Measurements from ENCODE around the gene ERBB2. TPM values are rescaled to one million over a fixed set of nuclear protein-coding genes. Genes with fewer than 3 reads are reported as not detected.

Gene ERBB2
- total and polyA plus RNA-seq, 2 of the 13 experiments (the other 11 are each of a cell fraction or from before 2014, with no cell fraction given): 57.7 to 64.1 TPM

GRCh38 chr17:39737760-39738567 is 38.1 kb downstream of the ERBB2 start, which contains the start of gene GRB7 (continued):
- TF ChIP-seq, protein P1, sequence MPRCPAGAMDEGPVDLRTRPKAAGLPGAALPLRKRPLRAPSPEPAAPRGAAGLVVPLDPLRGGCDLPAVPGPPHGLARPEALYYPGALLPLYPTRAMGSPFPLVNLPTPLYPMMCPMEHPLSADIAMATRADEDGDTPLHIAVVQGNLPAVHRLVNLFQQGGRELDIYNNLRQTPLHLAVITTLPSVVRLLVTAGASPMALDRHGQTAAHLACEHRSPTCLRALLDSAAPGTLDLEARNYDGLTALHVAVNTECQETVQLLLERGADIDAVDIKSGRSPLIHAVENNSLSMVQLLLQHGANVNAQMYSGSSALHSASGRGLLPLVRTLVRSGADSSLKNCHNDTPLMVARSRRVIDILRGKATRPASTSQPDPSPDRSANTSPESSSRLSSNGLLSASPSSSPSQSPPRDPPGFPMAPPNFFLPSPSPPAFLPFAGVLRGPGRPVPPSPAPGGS (CRISPR knock-in tag; IDR thresholded peaks at IDR 0.05): peak; percentile 84; the same call in 1 of the 2 replicates
- TF ChIP-seq, protein P2, sequence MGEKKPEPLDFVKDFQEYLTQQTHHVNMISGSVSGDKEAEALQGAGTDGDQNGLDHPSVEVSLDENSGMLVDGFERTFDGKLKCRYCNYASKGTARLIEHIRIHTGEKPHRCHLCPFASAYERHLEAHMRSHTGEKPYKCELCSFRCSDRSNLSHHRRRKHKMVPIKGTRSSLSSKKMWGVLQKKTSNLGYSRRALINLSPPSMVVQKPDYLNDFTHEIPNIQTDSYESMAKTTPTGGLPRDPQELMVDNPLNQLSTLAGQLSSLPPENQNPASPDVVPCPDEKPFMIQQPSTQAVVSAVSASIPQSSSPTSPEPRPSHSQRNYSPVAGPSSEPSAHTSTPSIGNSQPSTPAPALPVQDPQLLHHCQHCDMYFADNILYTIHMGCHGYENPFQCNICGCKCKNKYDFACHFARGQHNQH (CRISPR knock-in tag; IDR thresholded peaks at IDR 0.05): peak; percentile 55; the same call in 1 of the 2 replicates
- TF ChIP-seq ZNF816 (CRISPR knock-in tag; IDR thresholded peaks at IDR 0.05; ENCODE audit: borderline replicate concordance): peak; percentile 38; the same call in 1 of the 2 replicates
- no peak for TF ChIP-seq ZZZ3 (CRISPR knock-in tag; IDR thresholded peaks at IDR 0.05; ENCODE audit: borderline replicate concordance)
- no peak for TF ChIP-seq ZNF660 (CRISPR knock-in tag; IDR thresholded peaks at IDR 0.05; ENCODE audit: borderline replicate concordance, low read depth)
- peak; percentile 15; the same call in 1 of the 2 replicates for TF ChIP-seq ZKSCAN5 (CRISPR knock-in tag; IDR thresholded peaks at IDR 0.05)
- TF ChIP-seq ZFAT (CRISPR knock-in tag; conservative IDR thresholded peaks at IDR 0.05): 0 out of 2 replicates have a peak, but pooled peaks have one; percentile 38
- TF ChIP-seq ZNF569 (CRISPR knock-in tag; IDR thresholded peaks at IDR 0.05; ENCODE audit: borderline replicate concordance): 0 out of 2 replicates have a peak, but pooled peaks have one; percentile 58
- TF ChIP-seq ARNT2 (CRISPR knock-in tag; IDR thresholded peaks at IDR 0.05; ENCODE audit: low read depth): peak; percentile 41; the same call in 1 of the 2 replicates
- TF ChIP-seq HDAC2 (CRISPR knock-in tag; IDR thresholded peaks at IDR 0.05): peak; percentile 8; the same call in 1 of the 2 replicates
- no peak for TF ChIP-seq U2AF2 (IDR thresholded peaks at IDR 0.05; ENCODE audit: low read depth, low read length)
- TF ChIP-seq KMT2B (CRISPR knock-in tag; IDR thresholded peaks at IDR 0.05): peak; percentile 20; the same call in 1 of the 2 replicates
- TF ChIP-seq TEAD3 (CRISPR knock-in tag; optimal IDR thresholded peaks at IDR 0.05; ENCODE audit: borderline replicate concordance): no peak
- TF ChIP-seq CREM (IDR thresholded peaks at IDR 0.05): peak; percentile 63
- TF ChIP-seq CREM (CRISPR knock-in tag; IDR thresholded peaks at IDR 0.05): 0 out of 2 replicates have a peak, but pooled peaks have one; percentile 7
- TF ChIP-seq ZBTB3 (CRISPR knock-in tag; IDR thresholded peaks at IDR 0.05; ENCODE audit: borderline replicate concordance, low read depth): peak; percentile 62; the same call in 1 of the 2 replicates
- peak; percentile 60; the same call in 1 of the 2 replicates for TF ChIP-seq MTA1 (CRISPR knock-in tag; IDR thresholded peaks at IDR 0.05; ENCODE audit: borderline replicate concordance)
- TF ChIP-seq, protein P3, sequence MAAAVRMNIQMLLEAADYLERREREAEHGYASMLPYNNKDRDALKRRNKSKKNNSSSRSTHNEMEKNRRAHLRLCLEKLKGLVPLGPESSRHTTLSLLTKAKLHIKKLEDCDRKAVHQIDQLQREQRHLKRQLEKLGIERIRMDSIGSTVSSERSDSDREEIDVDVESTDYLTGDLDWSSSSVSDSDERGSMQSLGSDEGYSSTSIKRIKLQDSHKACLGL (CRISPR knock-in tag; IDR thresholded peaks at IDR 0.05): no peak
- TF ChIP-seq SIX1 (CRISPR knock-in tag; IDR thresholded peaks at IDR 0.05; ENCODE audit: borderline replicate concordance): peak; percentile 42; the same call in 1 of the 2 replicates
- TF ChIP-seq, protein P4, sequence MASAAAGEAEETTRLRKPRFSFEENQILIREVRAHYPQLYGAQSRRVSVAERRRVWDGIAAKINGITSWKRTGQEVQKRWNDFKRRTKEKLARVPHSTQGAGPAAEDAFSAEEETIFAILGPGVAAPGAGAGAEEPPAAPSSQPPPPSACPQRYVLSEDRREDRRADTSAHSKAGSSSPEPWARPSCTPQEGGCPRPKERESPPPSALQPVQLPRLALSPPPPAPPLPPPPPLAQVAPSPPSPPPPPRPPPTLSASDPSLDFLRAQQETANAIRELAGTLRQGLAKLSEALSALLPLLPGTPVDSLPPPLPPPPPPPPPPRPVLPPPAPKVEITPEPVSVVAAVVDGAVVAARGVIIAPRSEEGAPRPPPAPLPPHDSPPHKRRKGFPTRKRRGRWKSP (CRISPR knock-in tag; IDR thresholded peaks at IDR 0.05): peak; percentile 58; the same call in 1 of the 2 replicates
- TF ChIP-seq, protein P5, sequence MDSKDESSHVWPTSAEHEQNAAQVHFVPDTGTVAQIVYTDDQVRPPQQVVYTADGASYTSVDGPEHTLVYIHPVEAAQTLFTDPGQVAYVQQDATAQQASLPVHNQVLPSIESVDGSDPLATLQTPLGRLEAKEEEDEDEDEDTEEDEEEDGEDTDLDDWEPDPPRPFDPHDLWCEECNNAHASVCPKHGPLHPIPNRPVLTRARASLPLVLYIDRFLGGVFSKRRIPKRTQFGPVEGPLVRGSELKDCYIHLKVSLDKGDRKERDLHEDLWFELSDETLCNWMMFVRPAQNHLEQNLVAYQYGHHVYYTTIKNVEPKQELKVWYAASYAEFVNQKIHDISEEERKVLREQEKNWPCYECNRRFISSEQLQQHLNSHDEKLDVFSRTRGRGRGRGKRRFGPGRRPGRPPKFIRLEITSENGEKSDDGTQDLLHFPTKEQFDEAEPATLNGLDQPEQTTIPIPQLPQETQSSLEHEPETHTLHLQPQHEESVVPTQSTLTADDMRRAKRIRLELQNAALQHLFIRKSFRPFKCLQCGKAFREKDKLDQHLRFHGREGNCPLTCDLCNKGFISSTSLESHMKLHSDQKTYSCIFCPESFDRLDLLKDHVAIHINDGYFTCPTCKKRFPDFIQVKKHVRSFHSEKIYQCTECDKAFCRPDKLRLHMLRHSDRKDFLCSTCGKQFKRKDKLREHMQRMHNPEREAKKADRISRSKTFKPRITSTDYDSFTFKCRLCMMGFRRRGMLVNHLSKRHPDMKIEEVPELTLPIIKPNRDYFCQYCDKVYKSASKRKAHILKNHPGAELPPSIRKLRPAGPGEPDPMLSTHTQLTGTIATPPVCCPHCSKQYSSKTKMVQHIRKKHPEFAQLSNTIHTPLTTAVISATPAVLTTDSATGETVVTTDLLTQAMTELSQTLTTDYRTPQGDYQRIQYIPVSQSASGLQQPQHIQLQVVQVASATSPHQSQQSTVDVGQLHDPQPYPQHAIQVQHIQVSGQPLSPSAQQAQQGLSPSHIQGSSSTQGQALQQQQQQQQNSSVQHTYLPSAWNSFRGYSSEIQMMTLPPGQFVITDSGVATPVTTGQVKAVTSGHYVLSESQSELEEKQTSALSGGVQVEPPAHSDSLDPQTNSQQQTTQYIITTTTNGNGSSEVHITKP (CRISPR knock-in tag; IDR thresholded peaks at IDR 0.05; ENCODE audit: low read depth): no peak
